T47D (cell line): ENCODE results near the gene ATG7.
A peak's percentile ranks its signal among the peaks of the same experiment; 100 is the strongest.
"Not testable (repeated sequence)": the region's sequence is repeated elsewhere in the genome, so short reads cannot be mapped to it uniquely, and the experiment has no call there.

ENCODE experiments used
- DNase-seq, 2 experiments: peaks; one replicate each; pipeline versions ENCODE4 v3.0.0 to v3.0.0-alpha.2; 2011 to 2012; ENCODE audit warnings: low read depth in 1 of 2, low spot score in 1 of 2
- JUND ChIP-seq: IDR thresholded peaks from 2 replicates; pipeline ENCODE4 v1.6.1; 2012; ENCODE audit warnings: low read depth
- in situ Hi-C: cut with HindIII; loops from 2 replicates; pipeline ENCODE4 v1.10.0; 2016; ENCODE audit warnings: low sequenced_read_pairs, low pct_unique_long_range_greater_than_20kb

The ATG7 gene

GRCh38 chr3:11391174-11391879 lies 119.1 kb downstream of the ATG7 start:
- TF ChIP-seq JUND: no peak
- in situ Hi-C loops: no loop called here

GRCh38 chr3:11392014-11392859 lies 120.0 kb downstream of the ATG7 start:
- no peak for TF ChIP-seq JUND
- in situ Hi-C loops: no loop called here
- peak in 1 of 2 experiments; percentile 27 for DNase-seq

More at GRCh38 chr3:11391174-11391879, 119.1 kb downstream of the ATG7 start:
- DNase-seq: no peak

DNA sequence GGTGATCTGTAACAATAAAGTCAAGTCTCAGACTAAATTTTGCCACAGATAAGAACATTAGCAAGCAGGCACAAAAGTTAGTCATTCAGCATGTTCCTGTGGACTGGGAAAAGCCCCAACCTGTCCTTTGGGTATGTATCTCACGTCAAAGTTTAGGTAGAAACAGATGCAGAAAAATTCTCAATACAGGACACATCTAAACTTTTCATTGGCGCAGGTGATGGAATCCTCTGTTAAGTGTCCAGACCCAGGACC lies 120.6 kb downstream of the ATG7 start:
- in situ Hi-C loops: no loop called here
- no peak for TF ChIP-seq JUND
- DNase-seq: no peak

GRCh38 chr3:11393401-11393800 lies 121.2 kb downstream of the ATG7 start:
- no peak for TF ChIP-seq JUND
- in situ Hi-C loops: no loop called here
- no peak for DNase-seq

- in situ Hi-C loops: no loop called here
- no peak for TF ChIP-seq JUND
- no peak for DNase-seq
Observed at GRCh38 chr3:11394392-11394791, 122.2 kb downstream of the ATG7 start.

DNA sequence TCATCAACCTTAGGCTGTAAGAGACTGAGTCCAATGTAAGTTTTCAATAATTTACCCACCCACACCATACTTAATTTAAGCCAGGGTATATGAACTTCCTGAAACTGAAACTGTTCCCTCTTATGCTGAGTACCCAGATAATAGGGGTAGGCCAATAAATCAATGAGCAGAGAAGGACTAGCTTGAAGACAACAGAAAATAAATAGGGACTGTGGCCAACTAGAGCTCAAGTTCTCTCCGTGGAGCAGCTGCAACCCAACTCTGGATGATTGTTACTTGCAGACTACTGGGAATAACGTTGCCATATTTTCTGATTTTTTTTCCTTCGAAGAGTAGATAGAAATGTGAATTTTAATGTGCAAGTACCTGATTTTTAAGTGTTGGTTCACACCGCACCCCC lies 128.0 kb downstream of the ATG7 start:
- in situ Hi-C loops: no loop called here
- TF ChIP-seq JUND: no peak
- no peak for DNase-seq

- no peak for TF ChIP-seq JUND
- in situ Hi-C loops: no loop called here
- DNase-seq: no peak
Observed at GRCh38 chr3:11401434-11401833, 129.2 kb downstream of the ATG7 start.

DNA sequence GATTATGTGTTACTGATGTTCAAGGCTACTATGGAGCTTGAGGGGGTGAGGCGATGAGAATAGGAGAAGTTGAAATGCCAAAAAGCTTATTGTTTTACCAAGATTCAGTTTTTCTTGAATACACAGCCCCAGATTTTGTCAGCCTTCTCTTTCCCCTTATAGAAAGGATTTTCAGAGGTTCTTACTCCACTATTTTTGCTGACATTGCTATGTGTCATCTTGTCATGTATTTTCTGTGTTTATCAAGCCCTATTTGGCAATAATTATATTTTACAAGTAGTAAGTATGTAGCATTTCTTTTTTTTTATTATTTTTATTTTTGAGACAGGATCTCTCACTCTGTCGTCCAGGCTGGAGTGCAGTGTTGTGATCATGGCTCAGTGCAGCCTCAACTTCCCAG lies 133.1 kb downstream of the ATG7 start:
- in situ Hi-C loops: no loop called here
- no peak for TF ChIP-seq JUND
- no peak for DNase-seq

- no peak for DNase-seq
- no peak for TF ChIP-seq JUND
- in situ Hi-C loops: no loop called here
Observed at GRCh38 chr3:11407644-11408043, 135.4 kb downstream of the ATG7 start.

DNA sequence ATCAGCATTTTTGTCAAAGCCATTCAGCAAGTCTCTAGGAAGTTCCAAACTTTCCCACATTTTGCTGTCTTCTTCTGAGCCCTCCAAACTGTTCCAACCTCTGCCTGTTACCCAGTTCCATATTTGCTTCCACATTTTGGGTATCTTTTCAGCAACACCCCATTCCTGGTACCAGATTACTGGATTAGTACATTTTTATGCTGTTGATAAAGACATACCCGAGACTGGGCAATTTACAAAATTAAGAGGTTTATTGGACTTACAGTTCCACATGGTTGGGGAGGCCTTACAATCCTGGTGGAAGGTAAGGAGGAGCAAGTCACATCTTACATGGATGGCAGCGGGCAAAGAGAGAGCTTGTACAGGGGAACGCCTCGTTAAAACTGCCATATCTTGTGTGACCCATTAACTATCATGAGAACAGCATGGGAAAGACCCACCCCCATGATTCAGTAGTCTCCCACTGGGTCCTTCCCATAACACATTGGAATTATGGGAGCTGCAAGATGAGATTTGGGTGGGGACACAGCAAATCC lies 136.2 kb downstream of the ATG7 start:
- DNase-seq, in situ Hi-C loops: not testable (repeated sequence)

GRCh38 chr3:11410564-11410963 lies 138.4 kb downstream of the ATG7 start:
- in situ Hi-C loops: no loop called here
- TF ChIP-seq JUND: no peak
- no peak for DNase-seq

DNA sequence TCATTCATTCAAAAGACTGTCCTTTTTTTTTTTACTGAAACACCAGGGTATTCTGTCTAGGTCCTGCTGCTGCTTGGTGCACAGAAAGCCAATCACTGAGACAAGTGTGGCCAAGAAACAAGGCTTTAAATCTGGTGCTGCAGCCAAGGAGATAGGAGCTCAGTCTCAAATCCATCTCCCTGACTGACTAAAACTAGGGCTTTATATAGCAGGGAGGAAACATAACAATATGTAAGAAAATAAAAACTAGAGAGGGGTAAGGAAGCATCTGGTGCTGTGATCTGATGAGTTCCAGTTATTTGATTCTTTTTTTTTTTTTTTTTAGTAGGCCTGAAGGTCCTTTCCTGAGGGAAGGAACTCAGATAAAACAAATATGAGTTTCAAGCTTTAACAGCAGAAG lies 139.8 kb downstream of the ATG7 start:
- no peak for DNase-seq
- TF ChIP-seq JUND: no peak
- in situ Hi-C loops: no loop called here

- TF ChIP-seq JUND: no peak
- DNase-seq: no peak
- in situ Hi-C loops: no loop called here
Observed at GRCh38 chr3:11413071-11413470, 140.9 kb downstream of the ATG7 start.
